Middle frontal gyrus (tissue), 1 donor: ENCODE results near the gene TNS4.
"Not testable (repeated sequence)": the region's sequence is repeated elsewhere in the genome, so short reads cannot be mapped to it uniquely, and the experiment has no call there.

Source experiments
- DNase-seq: peaks from one replicate; pipeline ENCODE4 v3.0.0-alpha.2; 2015; ENCODE audit warnings: low spot score; ENCODE audit errors: extremely low spot score

TNS4 gene, protein sequence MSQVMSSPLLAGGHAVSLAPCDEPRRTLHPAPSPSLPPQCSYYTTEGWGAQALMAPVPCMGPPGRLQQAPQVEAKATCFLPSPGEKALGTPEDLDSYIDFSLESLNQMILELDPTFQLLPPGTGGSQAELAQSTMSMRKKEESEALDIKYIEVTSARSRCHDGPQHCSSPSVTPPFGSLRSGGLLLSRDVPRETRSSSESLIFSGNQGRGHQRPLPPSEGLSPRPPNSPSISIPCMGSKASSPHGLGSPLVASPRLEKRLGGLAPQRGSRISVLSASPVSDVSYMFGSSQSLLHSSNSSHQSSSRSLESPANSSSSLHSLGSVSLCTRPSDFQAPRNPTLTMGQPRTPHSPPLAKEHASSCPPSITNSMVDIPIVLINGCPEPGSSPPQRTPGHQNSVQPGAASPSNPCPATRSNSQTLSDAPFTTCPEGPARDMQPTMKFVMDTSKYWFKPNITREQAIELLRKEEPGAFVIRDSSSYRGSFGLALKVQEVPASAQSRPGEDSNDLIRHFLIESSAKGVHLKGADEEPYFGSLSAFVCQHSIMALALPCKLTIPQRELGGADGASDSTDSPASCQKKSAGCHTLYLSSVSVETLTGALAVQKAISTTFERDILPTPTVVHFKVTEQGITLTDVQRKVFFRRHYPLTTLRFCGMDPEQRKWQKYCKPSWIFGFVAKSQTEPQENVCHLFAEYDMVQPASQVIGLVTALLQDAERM

GRCh38 chr17:40501499-40501911 lies at the start of gene TNS4:
TNS4 (minus strand) TSS chr17:40501623; CDS start chr17:40496425, 5,198 bp downstream.
- no peak for DNase-seq

- no peak for DNase-seq
Observed at GRCh38 chr17:40550608-40551007, 49.2 kb upstream of the TNS4 start.

DNA sequence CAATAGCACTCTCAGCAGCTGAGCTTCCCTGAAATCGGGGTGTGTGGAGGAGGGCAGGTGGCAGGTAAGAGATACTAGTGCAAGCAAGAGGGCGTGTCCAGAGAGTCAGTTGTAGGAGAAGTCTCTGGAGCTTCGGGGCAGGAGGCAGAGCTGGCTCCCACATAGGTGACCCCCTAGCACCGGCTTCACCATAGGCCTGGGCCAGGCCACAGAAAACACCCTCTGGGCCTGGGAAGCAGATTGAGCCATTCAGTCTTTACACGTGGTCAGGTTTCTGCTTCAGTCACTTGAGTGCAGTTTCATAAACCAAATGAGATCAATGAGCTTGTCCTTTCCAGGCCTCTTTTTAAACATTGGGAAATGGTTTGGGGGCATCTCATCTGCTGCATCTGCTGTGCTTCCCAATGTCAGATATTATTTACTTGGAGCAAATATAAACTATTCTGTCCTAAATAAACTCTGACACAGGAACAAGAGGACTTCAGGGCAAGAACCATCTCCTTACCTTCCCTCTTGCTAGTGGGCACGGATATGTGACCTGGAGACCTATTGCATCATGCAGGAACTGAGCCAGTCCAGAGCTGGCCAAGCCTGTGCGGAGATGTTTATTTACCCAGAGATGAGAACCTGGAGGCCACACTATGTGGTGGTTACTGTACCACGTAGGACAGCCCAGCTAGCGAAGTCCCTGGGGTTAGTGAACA lies 47.7 kb upstream of the TNS4 start:
- DNase-seq = no peak

- no peak for DNase-seq
Observed at GRCh38 chr17:40548491-40548981, 47.1 kb upstream of the TNS4 start.

DNA sequence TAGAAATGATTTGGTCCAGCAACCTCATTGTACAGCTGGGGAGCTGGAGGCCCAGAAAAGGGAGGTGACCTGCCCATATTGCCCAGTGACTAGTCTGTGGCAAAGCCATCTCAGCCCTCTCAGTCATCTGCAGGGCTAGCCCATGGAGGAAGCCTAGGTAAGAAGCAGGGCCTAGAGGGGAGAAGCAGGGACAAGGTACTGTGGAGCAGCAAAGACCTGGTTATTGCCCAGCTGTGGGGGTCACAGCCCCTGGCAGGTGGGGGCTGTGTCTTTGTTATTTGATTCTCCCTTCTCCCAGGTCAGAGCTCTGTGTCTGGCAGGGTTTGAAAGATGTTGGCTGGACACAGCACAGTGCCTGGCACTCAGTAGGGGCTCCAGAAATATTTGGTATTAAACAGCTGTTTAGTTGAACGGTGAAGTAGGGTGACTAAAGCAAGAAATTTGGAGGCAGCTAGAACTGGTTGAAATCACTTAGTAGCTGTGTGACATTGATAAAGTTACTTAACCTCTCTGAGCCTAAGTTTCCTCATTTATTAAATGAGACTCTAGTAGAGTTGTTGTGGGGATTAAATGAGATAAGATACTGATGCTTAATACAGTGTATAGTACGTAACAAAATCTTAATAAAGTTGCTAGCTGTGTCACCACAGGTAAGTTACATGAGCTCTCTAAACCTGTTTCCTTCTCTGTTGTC lies 46.5 kb upstream of the TNS4 start:
- no peak for DNase-seq

GRCh38 chr17:40547079-40547784 lies 45.8 kb upstream of the TNS4 start:
- no peak for DNase-seq

DNA sequence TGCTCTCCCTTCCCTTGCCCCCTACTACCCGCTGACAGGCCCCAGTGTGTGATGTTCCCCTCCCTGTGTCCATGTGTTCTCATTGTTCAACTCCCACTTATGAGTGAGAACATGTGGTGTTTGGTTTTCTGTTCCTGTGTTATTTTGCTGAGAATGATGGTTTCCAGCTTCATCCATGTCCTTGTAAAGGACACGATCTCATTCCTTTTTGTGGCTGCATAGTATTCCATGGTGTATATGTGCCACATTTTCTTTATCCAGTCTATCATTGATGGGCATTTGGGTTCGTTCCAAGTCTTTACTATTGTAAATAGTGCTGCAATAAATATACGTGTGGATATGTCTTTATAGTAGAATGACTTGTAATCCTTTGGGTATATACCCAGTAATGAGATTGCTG lies 45.1 kb upstream of the TNS4 start:
- not testable (repeated sequence) for DNase-seq

DNA sequence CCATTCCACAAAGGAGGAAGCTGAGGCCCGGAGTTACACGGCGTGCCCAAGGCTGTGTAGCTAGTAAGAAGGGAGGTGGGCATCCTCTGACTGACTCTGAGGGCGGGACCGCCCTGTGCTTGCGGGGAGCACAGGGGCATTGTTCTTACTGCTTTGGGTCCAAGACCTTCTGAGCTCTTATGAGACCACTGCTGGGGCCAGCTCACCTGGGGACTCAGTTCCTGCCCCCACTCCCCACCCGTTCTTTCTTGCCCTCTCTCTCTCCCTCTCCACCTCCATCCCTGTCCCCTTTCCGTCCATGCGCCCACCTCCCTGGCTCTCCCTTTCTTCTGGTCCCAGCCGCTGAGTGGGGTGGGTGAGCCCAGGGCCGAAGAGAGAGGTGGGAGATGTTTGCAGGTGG lies 44.2 kb upstream of the TNS4 start:
- no peak for DNase-seq

DNA sequence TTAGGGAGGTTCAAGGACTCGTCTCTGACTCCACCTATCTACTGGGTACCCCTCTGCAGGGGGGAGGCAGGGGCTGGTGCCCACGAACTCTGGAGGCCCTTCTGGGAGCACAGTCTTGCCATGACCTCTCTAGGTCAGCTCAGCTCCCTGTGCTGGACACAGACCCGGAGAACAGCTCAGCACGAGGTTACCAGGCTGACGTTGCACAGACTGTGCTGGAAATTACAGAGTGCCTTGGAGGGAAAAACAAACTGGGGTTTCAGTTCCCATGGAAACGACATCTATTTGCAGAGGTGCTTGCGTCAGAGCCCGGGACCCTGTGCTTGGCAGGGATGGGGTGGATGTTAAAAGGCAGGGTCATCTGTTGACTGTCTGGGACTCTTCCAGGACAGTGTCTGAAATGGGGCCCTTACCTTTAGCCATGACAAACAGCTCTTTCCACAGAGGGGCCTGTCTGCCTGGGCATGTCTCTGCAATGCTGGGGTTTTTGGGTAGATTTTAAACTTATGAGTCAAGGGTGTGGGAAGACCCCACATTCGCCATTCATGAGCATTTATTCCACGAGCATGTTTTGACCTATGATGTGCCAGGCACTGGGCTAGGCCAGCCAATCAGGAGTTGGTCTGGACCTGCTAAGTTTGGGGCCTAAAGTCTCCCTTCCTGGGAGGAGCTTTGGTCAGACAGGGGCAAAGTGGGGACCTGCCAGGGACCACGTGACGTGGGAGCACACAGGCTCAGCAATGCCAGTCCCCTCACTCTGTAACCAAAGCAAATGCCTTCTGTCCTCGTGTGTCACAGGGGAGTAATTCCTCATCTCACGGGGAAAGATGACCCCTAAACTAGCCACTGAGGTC lies 41.4 kb upstream of the TNS4 start:
- DNase-seq = no peak

- no peak for DNase-seq
Observed at GRCh38 chr17:40541873-40542557, 40.6 kb upstream of the TNS4 start.

DNA sequence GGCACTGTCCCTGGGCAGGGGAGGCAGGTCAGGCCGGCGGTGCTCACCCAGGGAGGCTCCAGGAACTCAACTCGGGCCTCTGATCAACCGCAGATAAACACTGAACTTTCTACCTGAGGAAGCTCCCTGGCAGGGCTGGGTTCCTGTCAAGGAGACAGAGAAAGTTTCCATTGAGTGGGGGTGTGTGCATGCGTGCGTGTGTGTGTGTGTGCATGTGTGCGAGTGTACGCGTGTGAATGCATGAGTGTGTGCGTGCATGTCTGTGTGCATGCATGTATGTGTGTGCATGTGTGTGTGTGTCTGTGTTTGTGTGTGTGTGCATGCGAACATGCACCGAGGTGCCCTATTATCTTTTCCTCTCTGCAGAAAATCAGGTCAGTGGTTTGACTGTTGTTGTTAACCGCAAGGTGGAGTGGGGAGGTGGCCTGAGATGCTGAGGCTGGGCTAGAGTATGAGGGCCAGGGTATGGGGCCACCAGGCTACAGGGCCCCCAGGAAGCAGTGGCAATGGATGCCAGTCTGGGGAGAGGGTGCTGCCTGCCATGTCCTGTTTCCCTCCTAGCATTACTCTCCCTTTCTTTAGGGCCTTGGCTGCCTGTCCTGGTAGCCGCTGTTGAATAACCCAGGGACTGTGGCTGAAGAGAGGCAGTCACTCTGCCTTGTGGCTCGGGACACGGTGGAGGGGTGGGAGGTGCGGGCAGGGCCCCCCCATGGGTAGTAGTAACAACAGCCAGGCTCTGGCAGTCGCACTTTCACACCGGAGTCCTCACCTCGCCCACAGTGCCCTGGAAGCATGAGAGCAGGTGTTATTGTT lies 39.8 kb upstream of the TNS4 start:
- DNase-seq = no peak

DNA sequence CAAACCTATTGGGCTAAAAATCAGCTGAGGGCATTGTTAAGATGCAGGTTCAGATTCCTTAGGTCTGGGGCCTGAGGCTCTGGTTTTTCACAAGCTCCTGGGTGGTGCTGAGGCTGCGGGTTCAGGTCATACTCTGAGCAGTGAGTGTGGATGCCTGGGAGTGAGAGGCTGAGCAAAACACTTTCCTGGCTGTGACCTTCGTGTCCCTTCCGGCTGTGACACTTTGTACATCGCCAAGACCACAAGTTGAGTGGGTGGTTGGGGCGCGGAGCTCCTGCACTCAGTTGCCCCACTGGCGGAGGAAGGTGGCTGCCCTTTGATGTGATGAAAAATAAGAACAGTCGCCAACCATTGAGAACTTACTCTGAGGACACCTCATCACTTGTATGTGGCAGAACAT lies 39.0 kb upstream of the TNS4 start:
- DNase-seq = no peak

DNA sequence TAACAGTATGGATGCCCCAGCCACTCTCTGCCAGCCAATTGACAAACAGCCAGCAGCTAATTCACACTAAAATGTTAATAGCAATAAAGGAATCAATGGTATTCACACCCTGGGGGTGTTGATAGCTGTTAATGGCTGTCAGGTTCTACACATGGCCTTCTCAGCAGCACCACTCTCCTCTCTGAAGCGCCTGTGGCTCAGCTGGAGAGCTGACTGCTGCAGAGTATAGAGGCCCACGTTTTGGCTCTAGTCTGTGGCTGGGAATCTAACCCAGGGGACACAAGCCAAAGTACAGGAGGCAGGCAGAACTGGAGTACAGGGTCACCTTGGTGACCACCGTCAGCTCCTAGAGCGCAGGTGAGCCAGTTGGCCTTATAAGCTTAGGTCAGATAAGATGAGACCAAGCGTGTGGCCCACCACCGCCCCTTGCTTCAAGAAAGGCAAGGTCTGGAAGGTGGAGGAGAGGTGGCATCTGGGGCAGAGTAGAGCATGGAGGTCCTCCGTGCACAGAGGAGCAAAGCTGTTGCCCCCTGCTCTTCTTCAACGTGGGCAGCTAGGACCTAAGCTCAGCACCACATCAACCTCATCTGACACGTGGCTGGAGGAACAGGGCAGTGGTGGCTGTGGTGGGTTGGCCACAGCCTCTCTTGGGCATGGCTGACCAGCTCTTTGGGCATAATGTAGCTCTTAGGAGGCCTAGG lies 38.4 kb upstream of the TNS4 start:
- DNase-seq = no peak

- no peak for DNase-seq
Observed at GRCh38 chr17:40538936-40539705, 37.7 kb upstream of the TNS4 start.

DNA sequence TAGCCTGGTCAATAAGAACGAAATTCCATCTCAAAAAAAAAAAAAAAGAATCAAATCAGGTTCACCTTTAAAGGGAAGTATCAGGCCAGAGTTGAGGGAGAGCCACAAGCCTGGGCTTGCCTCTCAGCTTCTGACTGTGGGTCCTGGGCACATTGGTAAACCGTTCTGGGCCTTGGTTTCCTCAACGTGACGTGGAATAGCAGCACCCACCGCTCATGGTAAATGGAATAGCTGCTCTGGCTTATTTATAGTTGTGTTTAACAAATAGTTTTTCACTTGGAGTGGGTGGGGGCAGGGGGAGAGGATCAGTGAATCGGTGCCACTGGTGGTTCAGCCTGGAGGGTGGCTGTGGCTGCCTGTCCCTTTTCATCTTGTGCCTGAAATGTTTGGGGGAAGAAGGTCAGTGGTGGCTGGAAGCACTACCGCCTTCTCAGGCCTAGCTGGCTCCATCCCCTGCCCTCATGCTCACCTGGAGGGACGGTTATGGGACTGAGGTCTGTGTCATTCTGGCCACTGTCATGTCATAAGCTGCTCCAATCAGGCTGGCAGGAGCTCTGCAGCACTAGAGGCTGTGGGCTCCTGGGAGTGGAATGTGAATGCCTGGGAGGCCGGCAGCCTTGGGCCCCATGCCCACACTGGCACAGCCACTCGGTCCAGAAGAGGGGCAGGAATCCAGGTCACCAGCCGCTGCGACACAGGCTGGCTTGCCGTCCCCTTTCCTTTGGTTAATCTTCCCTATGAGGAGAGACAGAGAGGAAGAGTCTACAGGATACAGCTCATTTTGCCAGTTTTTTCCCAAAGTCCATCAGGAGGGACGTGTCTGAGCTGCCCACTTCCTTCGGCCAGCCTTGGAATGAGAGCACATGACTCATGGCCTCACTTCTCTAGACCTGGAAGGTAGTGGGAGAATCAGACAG lies 36.9 kb upstream of the TNS4 start:
- DNase-seq = no peak
